H1 (cell line): ENCODE results near the gene AP3S1. TPM values are rescaled to one million over a fixed set of nuclear protein-coding genes. Genes with fewer than 3 reads are reported as not detected.

Experiments
- CTCF ChIA-PET: fragments of 300-600 bp; sonication (Branson Sonifier 250); formaldehyde crosslinking; loops from one replicate; lab custom pipeline; 2021; ENCODE audit not compliant: partially characterized antibody; lab: Charles Lee
- POLR2A ChIA-PET: fragments of 300-600 bp; sonication (Branson Sonifier 250); formaldehyde crosslinking; loops from one replicate; lab custom pipeline; 2021; ENCODE audit warnings: inconsistent platforms; ENCODE audit not compliant: partially characterized antibody; lab: Charles Lee
- DNase-seq, 2 experiments: peaks; one replicate each; pipeline versions ENCODE4 v3.0.0 to v3.0.0-alpha.2; 2010 to 2022; ENCODE audit warnings: low spot score in 2 of 2, low read depth in 1 of 2, mixed read lengths in 1 of 2
- FAIRE-seq: peaks from 2 replicates; lab custom pipeline; 2011; peaks lifted over from hg19 to GRCh38; lab: Jason Lieb, UNC
- H2AFZ ChIP-seq: 2 replicates; pipeline ENCODE4 v1.8.1; 2012; ENCODE audit warnings: low read length, inconsistent platforms
- H2AK5ac ChIP-seq: 2 replicates; pipeline ENCODE4 v1.6.1; 2013; ENCODE audit warnings: low read depth, low read length
- H2BK120ac ChIP-seq: replicated peaks from 2 replicates; pipeline ENCODE3; 2013; ENCODE audit warnings: low read depth, low read length, inconsistent platforms
- H2BK12ac ChIP-seq: 2 replicates; pipeline ENCODE4 v1.6.1; 2013; ENCODE audit warnings: low read depth, low read length
- H2BK15ac ChIP-seq: 2 replicates; pipeline ENCODE4 v1.6.1; 2013; ENCODE audit warnings: low read length
- H2BK20ac ChIP-seq: 2 replicates; pipeline ENCODE4 v1.6.1; 2013; ENCODE audit warnings: low read length
- H2BK5ac ChIP-seq: 2 replicates; pipeline ENCODE4 v1.6.1; 2013; ENCODE audit warnings: low read depth, low read length
- H3K14ac ChIP-seq: 2 replicates; pipeline ENCODE4 v1.6.1; 2013; ENCODE audit warnings: inconsistent platforms; ENCODE audit not compliant: insufficient read length
- H3K18ac ChIP-seq: 2 replicates; pipeline ENCODE4 v1.6.1; 2013; ENCODE audit warnings: low read length; ENCODE audit errors: extremely low read depth
- H3K23ac ChIP-seq: 2 replicates; pipeline ENCODE4 v1.6.1; 2013; ENCODE audit warnings: inconsistent platforms; ENCODE audit not compliant: insufficient read length
- H3K23me2 ChIP-seq: 2 replicates; pipeline ENCODE4 v1.6.1; 2013; ENCODE audit warnings: low read depth, low read length
- H3K27ac ChIP-seq: 2 replicates; pipeline ENCODE4 v1.6.1; 2011; ENCODE audit warnings: low read depth, low read length, inconsistent platforms
- H3K27me3 ChIP-seq, 4 experiments: replicated peaks in 1 of 4; 1 replicate in 1 of 4; 2 replicates in 3 of 4; pipeline versions ENCODE4 v1.6.1 to v1.8.1; 2011 to 2013; ENCODE audit warnings: low read length in 3 of 4, mild to moderate bottlenecking in 3 of 4, inconsistent platforms in 2 of 4, mixed read lengths in 2 of 4, moderate library complexity in 1 of 4; ENCODE audit not compliant: control insufficient read depth in 3 of 4, insufficient read depth in 3 of 4; ENCODE audit errors: extremely low read depth in 1 of 4
- H3K36me3 ChIP-seq, 4 experiments: 2 replicates each; pipeline versions ENCODE4 v1.6.1 to v1.8.1; 2011 to 2013; ENCODE audit warnings: mild to moderate bottlenecking in 4 of 4, low read length in 3 of 4, moderate library complexity in 2 of 4, control low read depth in 1 of 4, inconsistent platforms in 1 of 4; ENCODE audit not compliant: insufficient read depth in 4 of 4, control insufficient read depth in 2 of 4
- H3K4ac ChIP-seq: replicated peaks from 2 replicates; pipeline ENCODE3; 2013; ENCODE audit warnings: low read length, low read depth, mixed read lengths, inconsistent platforms; ENCODE audit not compliant: insufficient read length
- H3K4me1 ChIP-seq, 4 experiments: replicated peaks in 1 of 4; 1 replicate in 1 of 4; 2 replicates in 3 of 4; pipeline versions ENCODE4 v1.6.1 to v1.8.1; 2011 to 2013; ENCODE audit warnings: low read length in 3 of 4, inconsistent platforms in 2 of 4, mixed read lengths in 1 of 4; ENCODE audit not compliant: insufficient read depth in 4 of 4, control insufficient read depth in 3 of 4
- H3K4me2 ChIP-seq, 2 experiments: 2 replicates each; pipeline versions ENCODE4 v1.6.1 to v1.8.1; 2011 to 2013; ENCODE audit warnings: low read depth in 2 of 2, low read length in 2 of 2, control low read depth in 1 of 2, inconsistent platforms in 1 of 2, mild to moderate bottlenecking in 1 of 2; ENCODE audit not compliant: insufficient read depth in 1 of 2
- H3K4me3 ChIP-seq, 4 experiments: fragments of 200-600, 300-600 bp in 1 of 4; sonication (generic), shearing (Covaris generic), sonication (Bioruptor Twin) in 1 of 4; 2 replicates each; pipeline versions ENCODE4 v1.5.1 to v1.8.1; 2011 to 2016; ENCODE audit warnings: low read length in 4 of 4, low read depth in 3 of 4, control low read depth in 2 of 4, inconsistent platforms in 2 of 4, mild to moderate bottlenecking in 2 of 4, mixed read lengths in 1 of 4, moderate library complexity in 1 of 4; ENCODE audit not compliant: insufficient read depth in 2 of 4; ENCODE audit errors: extremely low read depth in 1 of 4
- H3K56ac ChIP-seq: replicated peaks from 2 replicates; pipeline ENCODE3; 2013; ENCODE audit warnings: low read depth, mild to moderate bottlenecking, mixed read lengths, low read length, inconsistent platforms; ENCODE audit not compliant: insufficient read length
- H3K79me1 ChIP-seq: 2 replicates; pipeline ENCODE4 v1.6.1; 2013; ENCODE audit warnings: low read depth, low read length, control low read depth
- H3K79me2 ChIP-seq, 2 experiments: 2 replicates each; pipeline versions ENCODE4 v1.6.1 to v1.8.1; 2012 to 2013; ENCODE audit warnings: low read length in 2 of 2, mild to moderate bottlenecking in 2 of 2, inconsistent platforms in 1 of 2; ENCODE audit not compliant: insufficient read depth in 2 of 2, control insufficient read depth in 1 of 2
- H3K9ac ChIP-seq, 4 experiments: replicated peaks in 1 of 4; 1 replicate in 1 of 4; 2 replicates in 3 of 4; pipeline versions ENCODE4 v1.6.1 to v1.8.1; 2011 to 2013; ENCODE audit warnings: low read depth in 3 of 4, low read length in 3 of 4, control low read depth in 2 of 4, mild to moderate bottlenecking in 2 of 4, moderate library complexity in 2 of 4, inconsistent platforms in 1 of 4; ENCODE audit errors: extremely low read depth in 1 of 4
- H3K9me3 ChIP-seq, 2 experiments: 2 replicates each; pipeline versions ENCODE4 v1.6.1 to v1.8.1; 2012 to 2013; ENCODE audit warnings: mild to moderate bottlenecking in 2 of 2, moderate library complexity in 2 of 2, control low read depth in 1 of 2, inconsistent platforms in 1 of 2, low read depth in 1 of 2, low read length in 1 of 2, mixed read lengths in 1 of 2; ENCODE audit not compliant: insufficient read depth in 2 of 2
- H4K20me1 ChIP-seq, 2 experiments: replicated peaks in 1 of 2; 2 replicates each; pipeline versions ENCODE3 to v1.8.1; 2011 to 2013; ENCODE audit warnings: inconsistent platforms in 2 of 2, low read length in 2 of 2, mild to moderate bottlenecking in 1 of 2; ENCODE audit not compliant: insufficient read depth in 2 of 2, control insufficient read depth in 1 of 2
- H4K5ac ChIP-seq: 2 replicates; pipeline ENCODE4 v1.6.1; 2013; ENCODE audit warnings: low read length, low read depth, mixed read lengths, inconsistent platforms; ENCODE audit not compliant: insufficient read length
- H4K8ac ChIP-seq: 2 replicates; pipeline ENCODE4 v1.8.0; 2013; ENCODE audit warnings: mild to moderate bottlenecking, moderate library complexity, low read length, inconsistent platforms; ENCODE audit not compliant: insufficient read depth; ENCODE audit errors: extremely low read depth
- H4K91ac ChIP-seq: replicated peaks from 2 replicates; pipeline ENCODE3; 2013; ENCODE audit warnings: low read length, mixed read lengths, inconsistent platforms; ENCODE audit not compliant: insufficient read length
- RBBP5 ChIP-seq: IDR thresholded peaks from 2 replicates; pipeline ENCODE4 v1.7.1; 2012; ENCODE audit warnings: low read depth, mild to moderate bottlenecking, inconsistent platforms, low read length, moderate library complexity, borderline replicate concordance
- WGBS, 2 experiments: shearing (Covaris generic) in 1 of 2; methylation state at CpG; one replicate each; pipeline versions ENCODE4 v1.1.6 to v1.1.7; 2013 to 2015; ENCODE audit warnings: low lambda C conversion rate in 2 of 2, mixed read lengths in 2 of 2, inconsistent platforms in 1 of 2, low coverage in 1 of 2, missing lambda C conversion rate in 1 of 2; ENCODE audit not compliant: insufficient replicate concordance in 2 of 2, insufficient coverage in 1 of 2, insufficient read length in 1 of 2; ENCODE audit errors: extremely low coverage in 1 of 2, missing lambda C conversion rate in 1 of 2; 5-methylcytosine and 5-hydroxymethylcytosine counted together
- polyA plus RNA-seq, 7 experiments: library from polyadenylated mRNA; depleted of rRNA in 3 of 7; stranded (reverse) in 5 of 7; unstranded in 2 of 7; fragments of >200 nt in 5 of 7; fragments of 200-250 nt in 2 of 7; gene quantifications; 1 replicate in 5 of 7; 2 replicates in 1 of 7; 4 replicates in 1 of 7; pipeline versions ENCODE4 v1.2.1 to v1.2.3, GENCODE V29; 2011 to 2013; ENCODE audit warnings: missing spikeins in 2 of 7, mixed read lengths in 2 of 7
- total RNA-seq: library from RNA; stranded (reverse); fragmentation: NEBNext Ultra II Directional; extraction: Animal tissue kit (Norgen Biotek cat#: 25700); gene quantifications from 2 replicates; pipeline ENCODE4 v1.2.1, GENCODE V29; 2021

AP3S1 gene
- total and polyA plus RNA-seq, 2 of the 8 experiments (the other 6 are each of a cell fraction or from before 2014, with no cell fraction given): 26.6 to 72.7 TPM

GRCh38 chr5:115898656-115899055 lies 56.9 kb downstream of the AP3S1 start:
- Histone ChIP-seq H2BK15ac (no peak overlapping the region), H2AFZ (no peak overlapping the region), H3K27ac (no peak overlapping the region), H3K4ac (no peak overlapping the region), H3K4me2 (no peak overlapping the region), H3K4me1 (no peaks in the 10 kb centered on the region), H3K56ac (no peak overlapping the region), H4K5ac (no peak overlapping the region), H2BK5ac (no peak overlapping the region), H3K9ac (no peak overlapping the region), H3K27me3 (no peaks in the 10 kb centered on the region), H2BK120ac (no peak overlapping the region), H3K23me2 (no peaks in the 10 kb centered on the region), H4K91ac (no peak overlapping the region), H4K8ac (no peak overlapping the region), H2BK20ac (no peak overlapping the region), H3K14ac (no peak overlapping the region), H3K4me3 (no peak overlapping the region), H3K9me3 (no peaks in the 10 kb centered on the region), H3K79me2 (no peaks in the 10 kb centered on the region), H3K36me3 (peaks cover 0 to 2% (median 0%) of the 10 kb centered on the region in 4 experiments; a peak in 1 of 8 replicates), H4K20me1 (no peaks in the 10 kb centered on the region), H3K23ac (no peak overlapping the region), H2BK12ac (no peak overlapping the region), H3K18ac (no peak overlapping the region), H3K79me1 (no peaks in the 10 kb centered on the region), H2AK5ac (no peak overlapping the region)
- 100% methylated on average over 1 of the region's 1 CpG; no CpG with 5 or more reads in 1 of the 2 experiments for WGBS, 2 experiments
- DNase-seq: no peak
- ChIA-PET POLR2A (no interaction called here), CTCF (no interaction called here)
- FAIRE-seq: no peak
- no peak for TF ChIP-seq RBBP5
